HG02571 (cell line): ENCODE data around the gene PXMP4.

ENCODE experiments used
- ATAC-seq: cut with Tn5 transposase; IDR thresholded peaks from one replicate; pipeline ENCODE4 v1.9.1; 2021; ENCODE audit warnings: mild to moderate bottlenecking, moderate library complexity; ENCODE audit not compliant: unreplicated experiment

Gene PXMP4

GRCh38 chr20:33686100-33686983, 33.8 kb downstream of the PXMP4 start, which contains the start of gene E2F1:
Gene E2F1, minus strand, starts transcription at chr20:33686385. Its CDS starts 121 bp downstream, at chr20:33686264.
- peak; percentile 81 for ATAC-seq

DNA sequence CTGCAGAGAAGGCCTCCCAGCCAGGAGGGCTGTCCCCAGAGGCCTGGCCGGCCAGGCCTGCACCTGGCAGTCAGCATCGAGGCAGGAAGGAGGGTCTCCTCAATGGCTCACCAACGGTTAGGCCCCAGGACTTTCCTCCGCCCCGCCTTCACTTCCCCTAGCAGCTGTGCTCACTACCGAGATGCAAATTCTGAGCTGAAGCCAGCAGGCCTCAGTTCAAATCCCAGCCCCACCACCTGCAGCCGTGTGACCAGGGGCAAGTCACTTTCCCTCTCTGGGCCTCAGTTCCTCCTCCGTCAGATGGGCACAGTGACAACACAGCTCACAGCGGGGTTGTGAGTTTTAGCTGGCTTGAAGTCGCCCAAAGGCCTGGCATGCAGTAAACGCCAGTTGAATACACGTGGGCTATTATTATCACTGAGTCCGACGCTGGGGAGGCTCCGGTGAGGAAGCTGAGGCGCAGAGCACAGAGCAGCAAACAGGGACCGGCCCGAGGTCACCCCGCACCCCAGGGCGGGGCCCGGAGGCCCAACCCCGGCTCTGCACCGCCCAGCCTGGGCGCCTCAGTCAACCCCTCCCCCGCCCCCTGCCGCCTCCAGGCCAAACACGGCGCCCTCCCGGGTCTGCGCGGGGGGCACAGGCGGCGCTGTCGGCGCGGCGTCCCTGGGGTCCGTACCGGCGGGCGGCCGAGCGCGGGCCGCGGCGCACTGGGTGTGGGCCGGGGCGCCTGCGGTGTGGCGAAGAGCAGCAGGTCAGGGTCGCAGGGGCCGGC, 34.6 kb downstream of the PXMP4 start:
- peak; percentile 30 for ATAC-seq

DNA sequence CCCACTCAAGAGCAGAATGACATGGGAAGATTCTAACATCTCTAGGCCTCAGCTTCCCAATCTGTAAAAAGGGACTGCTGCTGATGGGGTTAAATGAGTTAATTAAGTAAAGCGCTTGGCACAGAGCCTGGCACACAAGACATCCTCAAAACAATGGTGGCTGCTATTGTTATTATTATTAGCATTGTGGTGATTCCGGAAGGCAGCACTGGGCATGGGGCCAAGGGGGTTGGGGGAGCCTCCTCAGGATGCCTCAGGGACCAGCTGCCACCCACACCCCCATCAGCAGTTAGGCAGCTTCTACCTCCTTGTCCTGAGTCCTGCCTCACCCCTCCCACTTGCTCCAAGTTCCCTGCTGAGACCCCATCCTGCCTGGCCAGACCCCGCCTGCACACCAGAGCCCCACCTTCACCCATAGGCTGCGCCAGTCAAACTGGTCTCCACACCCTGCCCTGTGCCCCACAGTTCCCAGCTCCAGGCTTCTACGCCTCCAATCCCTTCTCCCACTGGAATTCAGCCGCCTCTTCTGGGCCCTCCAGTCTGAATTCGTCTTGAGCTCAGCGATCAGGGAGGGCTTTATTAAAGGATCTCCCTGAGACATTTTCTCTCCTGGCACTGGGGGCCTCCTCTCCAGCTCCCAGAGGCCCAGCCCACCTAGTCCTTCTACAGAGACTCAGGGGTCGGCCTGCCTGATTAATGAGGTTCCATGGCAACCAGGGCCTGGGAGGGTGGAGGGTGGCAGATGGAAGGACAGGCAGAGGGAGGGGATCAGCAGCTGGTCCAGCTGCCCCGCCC, 35.4 kb downstream of the PXMP4 start:
- no peak for ATAC-seq

- ATAC-seq = no peak
These were observed 38.3 kb downstream of the PXMP4 start for GRCh38 chr20:33681728-33682353.

- no peak for ATAC-seq
These were observed 38.8 kb downstream of the PXMP4 start for GRCh38 chr20:33681288-33681687.

- ATAC-seq = no peak
These were observed 39.4 kb downstream of the PXMP4 start for GRCh38 chr20:33680686-33681085.

GRCh38 chr20:33679758-33680485, 40.2 kb downstream of the PXMP4 start:
- ATAC-seq = peak; percentile 51

- no peak for ATAC-seq
These were observed 42.0 kb downstream of the PXMP4 start for GRCh38 chr20:33677991-33678702.

GRCh38 chr20:33676652-33677645, 43.2 kb downstream of the PXMP4 start:
- no peak for ATAC-seq

DNA sequence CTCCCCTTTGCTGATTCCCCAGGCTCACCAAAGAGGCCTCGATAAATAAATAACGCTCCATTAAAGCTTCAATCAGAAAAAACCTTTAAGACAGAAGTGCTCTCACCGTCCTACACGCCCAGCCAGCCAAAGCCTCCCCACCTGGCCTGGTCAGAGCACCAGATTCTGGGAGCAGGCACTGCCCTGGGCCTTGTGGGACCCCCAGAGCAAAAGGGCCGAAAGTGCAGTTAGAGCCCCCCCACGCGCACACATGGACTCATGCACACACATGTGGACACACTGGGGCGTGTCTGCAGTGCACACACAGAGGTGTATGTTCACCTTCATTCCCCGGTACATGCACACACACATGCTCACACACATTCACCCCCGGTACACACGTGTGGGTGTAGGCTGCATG, 44.0 kb downstream of the PXMP4 start:
- no peak for ATAC-seq

DNA sequence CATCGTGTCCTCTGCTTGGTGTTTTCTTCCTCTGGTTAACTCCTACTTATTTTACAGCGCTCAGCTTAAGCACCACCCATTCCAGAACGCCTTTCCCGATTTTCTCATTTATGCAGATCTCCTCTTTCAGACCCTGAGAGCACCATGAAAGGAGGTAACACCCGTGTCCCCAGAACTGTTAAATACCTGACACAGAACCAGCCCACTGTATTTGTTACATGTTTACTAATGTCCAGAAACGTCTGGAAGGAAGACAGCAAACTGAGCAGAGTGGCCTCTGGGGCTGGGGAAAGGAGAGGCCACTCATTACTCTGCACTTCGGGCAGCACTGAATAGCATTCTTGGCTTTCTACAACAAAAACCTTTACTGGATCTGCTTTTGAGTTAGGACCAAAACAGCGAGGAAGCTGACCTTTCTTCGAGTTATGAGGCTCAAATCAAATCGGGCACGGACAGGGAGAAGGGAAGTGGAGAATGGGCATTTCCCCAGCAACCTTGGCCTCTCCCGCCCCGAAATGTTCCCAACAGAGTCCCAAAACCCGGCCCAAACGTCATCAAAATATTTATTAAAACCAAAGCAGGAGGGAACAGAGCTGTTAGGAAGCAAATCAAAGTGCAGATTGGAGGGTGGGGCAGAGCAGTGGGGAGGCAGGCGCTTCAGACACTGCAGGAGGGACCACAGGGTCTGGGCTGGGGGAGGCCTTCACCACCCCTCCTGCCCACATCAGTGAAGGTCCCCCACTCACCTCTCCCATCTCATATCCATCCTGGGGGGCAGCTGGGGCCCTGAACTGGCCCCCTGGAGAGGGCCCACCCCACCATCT, 44.8 kb downstream of the PXMP4 start:
- ATAC-seq = no peak

GRCh38 chr20:33674294-33675135, 45.6 kb downstream of the PXMP4 start, which contains the start of gene NECAB3:
Gene NECAB3, minus strand, starts transcription at chr20:33674428. Its CDS starts 76 bp downstream, at chr20:33674352.
- peak; percentile 58 for ATAC-seq

- peak; percentile 16 for ATAC-seq
These were observed 46.5 kb downstream of the PXMP4 start for GRCh38 chr20:33673410-33674293.

DNA sequence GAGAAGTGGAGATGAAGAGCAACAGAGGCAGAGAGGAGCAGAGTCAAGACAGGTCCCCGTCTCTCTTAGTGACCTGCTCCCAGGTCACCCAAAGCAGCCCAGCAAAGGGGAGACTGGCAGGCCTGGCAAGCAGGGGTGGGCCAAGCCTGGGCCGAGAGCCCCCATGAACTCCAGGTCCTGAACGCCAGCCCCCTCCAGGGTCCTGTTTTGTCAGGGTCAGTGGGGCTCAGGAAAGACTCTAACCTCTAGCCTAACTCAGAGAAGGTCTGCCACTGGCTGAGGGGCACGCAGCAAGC, 47.0 kb downstream of the PXMP4 start:
- no peak for ATAC-seq

GRCh38 chr20:33672426-33673113, 47.5 kb downstream of the PXMP4 start:
- no peak for ATAC-seq
